BE2C (cell line): ENCODE data around the gene SIRPB2.
"Not testable (repeated sequence)": the region's sequence is repeated elsewhere in the genome, so short reads cannot be mapped to it uniquely, and the experiment has no call there.

Experiments used
- DNase-seq: peaks from one replicate; pipeline ENCODE4 v3.0.0-alpha.2; 2020
- H3K27me3 ChIP-seq: fragments of 250-450 bp; sonication (Bioruptor Pico); 2 replicates; pipeline ENCODE4 v1.5.1; 2020; ENCODE audit warnings: mild to moderate bottlenecking
- H3K36me3 ChIP-seq: fragments of 250-450 bp; sonication (Bioruptor Pico); 2 replicates; pipeline ENCODE4 v1.5.1; 2020; ENCODE audit warnings: mild to moderate bottlenecking
- H3K4me1 ChIP-seq: fragments of 250-450 bp; sonication (Bioruptor Pico); 2 replicates; pipeline ENCODE4 v1.5.1; 2020
- H3K4me3 ChIP-seq: 2 replicates; pipeline ENCODE4 v1.5.1; 2011; ENCODE audit warnings: low read depth, low read length
- H3K9me3 ChIP-seq: fragments of 250-450 bp; sonication (Bioruptor Pico); 2 replicates; pipeline ENCODE4 v1.5.1; 2020
- CTCF ChIP-seq: IDR thresholded peaks from 2 replicates; pipeline ENCODE4 v1.5.1; 2012; ENCODE audit warnings: mild to moderate bottlenecking, low read depth, low read length

The SIRPB2 gene

GRCh38 chr20:1507276-1507675 is 16.1 kb upstream of the SIRPB2 start:
- no peak for TF ChIP-seq CTCF
- Histone ChIP-seq H3K36me3 (no peaks in the 10 kb centered on the region), H3K4me1 (no peaks in the 10 kb centered on the region), H3K9me3 (no peaks in the 10 kb centered on the region), H3K4me3 (no peak overlapping the region), H3K27me3 (no peaks in the 10 kb centered on the region)
- no peak for DNase-seq

- Histone ChIP-seq H3K9me3 (no peaks in the 10 kb centered on the region), H3K4me1 (no peaks in the 10 kb centered on the region), H3K36me3 (no peaks in the 10 kb centered on the region), H3K4me3 (no peak overlapping the region), H3K27me3 (no peaks in the 10 kb centered on the region)
- TF ChIP-seq CTCF, result no peak
- DNase-seq, result no peak
Observed at GRCh38 chr20:1505871-1506270, 14.7 kb upstream of the SIRPB2 start.

- TF ChIP-seq CTCF, result no peak
- Histone ChIP-seq H3K27me3 (no peaks in the 10 kb centered on the region), H3K4me1 (no peaks in the 10 kb centered on the region), H3K4me3 (no peak overlapping the region), H3K36me3 (no peaks in the 10 kb centered on the region), H3K9me3 (no peaks in the 10 kb centered on the region)
- no peak for DNase-seq
Observed at GRCh38 chr20:1505361-1505760, 14.1 kb upstream of the SIRPB2 start.

- Histone ChIP-seq H3K9me3 (no peaks in the 10 kb centered on the region), H3K27me3 (no peaks in the 10 kb centered on the region), H3K4me3 (no peak overlapping the region), H3K4me1 (no peaks in the 10 kb centered on the region), H3K36me3 (no peaks in the 10 kb centered on the region)
- TF ChIP-seq CTCF, result peak; percentile 92
- DNase-seq, result peak; percentile 60
Observed at GRCh38 chr20:1503564-1504227, 12.5 kb upstream of the SIRPB2 start.

- no peak for DNase-seq
- no peaks in the 10 kb centered on the region for H3K4me1 ChIP-seq
- no peaks in the 10 kb centered on the region for H3K27me3 ChIP-seq
- no peaks in the 10 kb centered on the region for H3K36me3 ChIP-seq
- H3K4me3 ChIP-seq, result no peak overlapping the region
- no peaks in the 10 kb centered on the region for H3K9me3 ChIP-seq
- TF ChIP-seq CTCF, result no peak
Observed at GRCh38 chr20:1500496-1500895, 9.3 kb upstream of the SIRPB2 start.

GRCh38 chr20:1499528-1500420 is 8.6 kb upstream of the SIRPB2 start:
- H3K4me1 ChIP-seq, result no peaks in the 10 kb centered on the region
- no peak for DNase-seq
- no peak overlapping the region for H3K4me3 ChIP-seq
- TF ChIP-seq CTCF, result no peak
- H3K9me3 ChIP-seq, result no peaks in the 10 kb centered on the region
- H3K36me3 ChIP-seq, result no peaks in the 10 kb centered on the region
- no peaks in the 10 kb centered on the region for H3K27me3 ChIP-seq

GRCh38 chr20:1497371-1497770 is 6.2 kb upstream of the SIRPB2 start:
- DNase-seq, H3K4me1 ChIP-seq: not testable (repeated sequence)

More at GRCh38 chr20:1497371-1497770, 6.2 kb upstream of the SIRPB2 start:
- not testable (repeated sequence) for H3K9me3 ChIP-seq, H3K4me3 ChIP-seq, H3K27me3 ChIP-seq, H3K36me3 ChIP-seq
